H1 (cell line): ENCODE measurements around the gene KCMF1. TPM values are rescaled to one million over a fixed set of nuclear protein-coding genes. Genes with fewer than 3 reads are reported as not detected.

ENCODE experiments used
- CTCF ChIA-PET: fragments of 300-600 bp; sonication (Branson Sonifier 250); formaldehyde crosslinking; loops from one replicate; lab custom pipeline; 2021; ENCODE audit not compliant: partially characterized antibody; lab: Charles Lee
- POLR2A ChIA-PET: fragments of 300-600 bp; sonication (Branson Sonifier 250); formaldehyde crosslinking; loops from one replicate; lab custom pipeline; 2021; ENCODE audit warnings: inconsistent platforms; ENCODE audit not compliant: partially characterized antibody; lab: Charles Lee
- DNase-seq, 2 experiments: peaks; one replicate each; pipeline versions ENCODE4 v3.0.0 to v3.0.0-alpha.2; 2010 to 2022; ENCODE audit warnings: low spot score in 2 of 2, low read depth in 1 of 2, mixed read lengths in 1 of 2
- FAIRE-seq: peaks from 2 replicates; lab custom pipeline; 2011; peaks lifted over from hg19 to GRCh38; lab: Jason Lieb, UNC
- H2AFZ ChIP-seq: 2 replicates; pipeline ENCODE4 v1.8.1; 2012; ENCODE audit warnings: low read length, inconsistent platforms
- H2AK5ac ChIP-seq: 2 replicates; pipeline ENCODE4 v1.6.1; 2013; ENCODE audit warnings: low read depth, low read length
- H2BK120ac ChIP-seq: replicated peaks from 2 replicates; pipeline ENCODE3; 2013; ENCODE audit warnings: low read depth, low read length, inconsistent platforms
- H2BK12ac ChIP-seq: 2 replicates; pipeline ENCODE4 v1.6.1; 2013; ENCODE audit warnings: low read depth, low read length
- H2BK15ac ChIP-seq: 2 replicates; pipeline ENCODE4 v1.6.1; 2013; ENCODE audit warnings: low read length
- H2BK20ac ChIP-seq: 2 replicates; pipeline ENCODE4 v1.6.1; 2013; ENCODE audit warnings: low read length
- H2BK5ac ChIP-seq: 2 replicates; pipeline ENCODE4 v1.6.1; 2013; ENCODE audit warnings: low read depth, low read length
- H3K14ac ChIP-seq: 2 replicates; pipeline ENCODE4 v1.6.1; 2013; ENCODE audit warnings: inconsistent platforms; ENCODE audit not compliant: insufficient read length
- H3K18ac ChIP-seq: 2 replicates; pipeline ENCODE4 v1.6.1; 2013; ENCODE audit warnings: low read length; ENCODE audit errors: extremely low read depth
- H3K23ac ChIP-seq: 2 replicates; pipeline ENCODE4 v1.6.1; 2013; ENCODE audit warnings: inconsistent platforms; ENCODE audit not compliant: insufficient read length
- H3K23me2 ChIP-seq: 2 replicates; pipeline ENCODE4 v1.6.1; 2013; ENCODE audit warnings: low read depth, low read length
- H3K27ac ChIP-seq: 2 replicates; pipeline ENCODE4 v1.6.1; 2011; ENCODE audit warnings: low read depth, low read length, inconsistent platforms
- H3K27me3 ChIP-seq, 4 experiments: replicated peaks in 1 of 4; 1 replicate in 1 of 4; 2 replicates in 3 of 4; pipeline versions ENCODE4 v1.6.1 to v1.8.1; 2011 to 2013; ENCODE audit warnings: low read length in 3 of 4, mild to moderate bottlenecking in 3 of 4, inconsistent platforms in 2 of 4, mixed read lengths in 2 of 4, moderate library complexity in 1 of 4; ENCODE audit not compliant: control insufficient read depth in 3 of 4, insufficient read depth in 3 of 4; ENCODE audit errors: extremely low read depth in 1 of 4
- H3K36me3 ChIP-seq, 4 experiments: 2 replicates each; pipeline versions ENCODE4 v1.6.1 to v1.8.1; 2011 to 2013; ENCODE audit warnings: mild to moderate bottlenecking in 4 of 4, low read length in 3 of 4, moderate library complexity in 2 of 4, control low read depth in 1 of 4, inconsistent platforms in 1 of 4; ENCODE audit not compliant: insufficient read depth in 4 of 4, control insufficient read depth in 2 of 4
- H3K4ac ChIP-seq: replicated peaks from 2 replicates; pipeline ENCODE3; 2013; ENCODE audit warnings: low read length, low read depth, mixed read lengths, inconsistent platforms; ENCODE audit not compliant: insufficient read length
- H3K4me1 ChIP-seq, 4 experiments: replicated peaks in 1 of 4; 1 replicate in 1 of 4; 2 replicates in 3 of 4; pipeline versions ENCODE4 v1.6.1 to v1.8.1; 2011 to 2013; ENCODE audit warnings: low read length in 3 of 4, inconsistent platforms in 2 of 4, mixed read lengths in 1 of 4; ENCODE audit not compliant: insufficient read depth in 4 of 4, control insufficient read depth in 3 of 4
- H3K4me2 ChIP-seq, 2 experiments: 2 replicates each; pipeline versions ENCODE4 v1.6.1 to v1.8.1; 2011 to 2013; ENCODE audit warnings: low read depth in 2 of 2, low read length in 2 of 2, control low read depth in 1 of 2, inconsistent platforms in 1 of 2, mild to moderate bottlenecking in 1 of 2; ENCODE audit not compliant: insufficient read depth in 1 of 2
- H3K4me3 ChIP-seq, 4 experiments: fragments of 200-600, 300-600 bp in 1 of 4; sonication (generic), shearing (Covaris generic), sonication (Bioruptor Twin) in 1 of 4; 2 replicates each; pipeline versions ENCODE4 v1.5.1 to v1.8.1; 2011 to 2016; ENCODE audit warnings: low read length in 4 of 4, low read depth in 3 of 4, control low read depth in 2 of 4, inconsistent platforms in 2 of 4, mild to moderate bottlenecking in 2 of 4, mixed read lengths in 1 of 4, moderate library complexity in 1 of 4; ENCODE audit not compliant: insufficient read depth in 2 of 4; ENCODE audit errors: extremely low read depth in 1 of 4
- H3K56ac ChIP-seq: replicated peaks from 2 replicates; pipeline ENCODE3; 2013; ENCODE audit warnings: low read depth, mild to moderate bottlenecking, mixed read lengths, low read length, inconsistent platforms; ENCODE audit not compliant: insufficient read length
- H3K79me1 ChIP-seq: 2 replicates; pipeline ENCODE4 v1.6.1; 2013; ENCODE audit warnings: low read depth, low read length, control low read depth
- H3K79me2 ChIP-seq, 2 experiments: 2 replicates each; pipeline versions ENCODE4 v1.6.1 to v1.8.1; 2012 to 2013; ENCODE audit warnings: low read length in 2 of 2, mild to moderate bottlenecking in 2 of 2, inconsistent platforms in 1 of 2; ENCODE audit not compliant: insufficient read depth in 2 of 2, control insufficient read depth in 1 of 2
- H3K9ac ChIP-seq, 4 experiments: replicated peaks in 1 of 4; 1 replicate in 1 of 4; 2 replicates in 3 of 4; pipeline versions ENCODE4 v1.6.1 to v1.8.1; 2011 to 2013; ENCODE audit warnings: low read depth in 3 of 4, low read length in 3 of 4, control low read depth in 2 of 4, mild to moderate bottlenecking in 2 of 4, moderate library complexity in 2 of 4, inconsistent platforms in 1 of 4; ENCODE audit errors: extremely low read depth in 1 of 4
- H3K9me3 ChIP-seq, 2 experiments: 2 replicates each; pipeline versions ENCODE4 v1.6.1 to v1.8.1; 2012 to 2013; ENCODE audit warnings: mild to moderate bottlenecking in 2 of 2, moderate library complexity in 2 of 2, control low read depth in 1 of 2, inconsistent platforms in 1 of 2, low read depth in 1 of 2, low read length in 1 of 2, mixed read lengths in 1 of 2; ENCODE audit not compliant: insufficient read depth in 2 of 2
- H4K20me1 ChIP-seq, 2 experiments: replicated peaks in 1 of 2; 2 replicates each; pipeline versions ENCODE3 to v1.8.1; 2011 to 2013; ENCODE audit warnings: inconsistent platforms in 2 of 2, low read length in 2 of 2, mild to moderate bottlenecking in 1 of 2; ENCODE audit not compliant: insufficient read depth in 2 of 2, control insufficient read depth in 1 of 2
- H4K5ac ChIP-seq: 2 replicates; pipeline ENCODE4 v1.6.1; 2013; ENCODE audit warnings: low read length, low read depth, mixed read lengths, inconsistent platforms; ENCODE audit not compliant: insufficient read length
- H4K8ac ChIP-seq: 2 replicates; pipeline ENCODE4 v1.8.0; 2013; ENCODE audit warnings: mild to moderate bottlenecking, moderate library complexity, low read length, inconsistent platforms; ENCODE audit not compliant: insufficient read depth; ENCODE audit errors: extremely low read depth
- H4K91ac ChIP-seq: replicated peaks from 2 replicates; pipeline ENCODE3; 2013; ENCODE audit warnings: low read length, mixed read lengths, inconsistent platforms; ENCODE audit not compliant: insufficient read length
- BACH1 ChIP-seq: IDR thresholded peaks from 2 replicates; pipeline ENCODE4 v1.6.1; 2012; ENCODE audit warnings: low read length, improper control_type of control experiment
- EZH2 ChIP-seq: fragments of 200-600 bp; sonication (generic); IDR thresholded peaks from 2 replicates; pipeline ENCODE4 v1.7.1; 2012; ENCODE audit warnings: low read depth, mild to moderate bottlenecking, moderate library complexity, low read length, inconsistent platforms; ENCODE audit not compliant: severe bottlenecking
- HDAC2 ChIP-seq, 2 experiments: fragments of 300-600 bp in 1 of 2; sonication (generic) in 1 of 2; IDR thresholded peaks; 2 replicates each; pipeline ENCODE4 v1.6.1; 2011 to 2012; ENCODE audit warnings: low read depth in 2 of 2, low read length in 2 of 2, mild to moderate bottlenecking in 2 of 2, moderate library complexity in 2 of 2, borderline replicate concordance in 1 of 2, inconsistent platforms in 1 of 2
- HDAC6 ChIP-seq: IDR thresholded peaks from one replicate; pipeline ENCODE4 v1.7.1; 2012; ENCODE audit warnings: low read depth, mild to moderate bottlenecking, inconsistent platforms, low read length, moderate library complexity
- KDM5A ChIP-seq: fragments of 200-600 bp; IDR thresholded peaks from 2 replicates; pipeline ENCODE4 v1.7.1; 2012; ENCODE audit warnings: mild to moderate bottlenecking, low read length, inconsistent platforms, mixed read lengths
- PHF8 ChIP-seq: fragments of 200-600 bp; sonication (generic); conservative IDR thresholded peaks from 2 replicates; pipeline ENCODE4 v1.7.1; 2012; ENCODE audit warnings: low read depth, mild to moderate bottlenecking, inconsistent platforms, low read length, moderate library complexity
- SP4 ChIP-seq: IDR thresholded peaks from 2 replicates; pipeline ENCODE4 v1.6.1; 2012; ENCODE audit warnings: low read length, inconsistent platforms
- SUZ12 ChIP-seq: fragments of 200-600 bp; sonication (generic); IDR thresholded peaks from 2 replicates; pipeline ENCODE4 v1.6.1; 2012; ENCODE audit warnings: mild to moderate bottlenecking, inconsistent platforms, low read length, moderate library complexity, mixed read lengths
- TAF1 ChIP-seq: IDR thresholded peaks from 2 replicates; pipeline ENCODE4 v1.6.1; 2011; ENCODE audit warnings: mild to moderate bottlenecking, low read depth, low read length
- WGBS, 2 experiments: shearing (Covaris generic) in 1 of 2; methylation state at CpG; one replicate each; pipeline versions ENCODE4 v1.1.6 to v1.1.7; 2013 to 2015; ENCODE audit warnings: low lambda C conversion rate in 2 of 2, mixed read lengths in 2 of 2, inconsistent platforms in 1 of 2, low coverage in 1 of 2, missing lambda C conversion rate in 1 of 2; ENCODE audit not compliant: insufficient replicate concordance in 2 of 2, insufficient coverage in 1 of 2, insufficient read length in 1 of 2; ENCODE audit errors: extremely low coverage in 1 of 2, missing lambda C conversion rate in 1 of 2; 5-methylcytosine and 5-hydroxymethylcytosine counted together
- polyA plus RNA-seq, 7 experiments: library from polyadenylated mRNA; depleted of rRNA in 3 of 7; stranded (reverse) in 5 of 7; unstranded in 2 of 7; fragments of >200 nt in 5 of 7; fragments of 200-250 nt in 2 of 7; gene quantifications; 1 replicate in 5 of 7; 2 replicates in 1 of 7; 4 replicates in 1 of 7; pipeline versions ENCODE4 v1.2.1 to v1.2.3, GENCODE V29; 2011 to 2013; ENCODE audit warnings: missing spikeins in 2 of 7, mixed read lengths in 2 of 7
- total RNA-seq: library from RNA; stranded (reverse); fragmentation: NEBNext Ultra II Directional; extraction: Animal tissue kit (Norgen Biotek cat#: 25700); gene quantifications from 2 replicates; pipeline ENCODE4 v1.2.1, GENCODE V29; 2021
- TF ChIP-seq, protein P1 (sequence below): IDR thresholded peaks from 2 replicates; pipeline ENCODE4 v1.6.1; 2012; ENCODE audit warnings: inconsistent platforms
- TF ChIP-seq, protein P2 (sequence below): IDR thresholded peaks from 2 replicates; pipeline ENCODE4 v1.6.1; 2012; ENCODE audit warnings: inconsistent platforms

KCMF1 gene
- total and polyA plus RNA-seq, 2 of the 8 experiments (the other 6 are each of a cell fraction or from before 2014, with no cell fraction given) = 86.9 to 149 TPM

DNA sequence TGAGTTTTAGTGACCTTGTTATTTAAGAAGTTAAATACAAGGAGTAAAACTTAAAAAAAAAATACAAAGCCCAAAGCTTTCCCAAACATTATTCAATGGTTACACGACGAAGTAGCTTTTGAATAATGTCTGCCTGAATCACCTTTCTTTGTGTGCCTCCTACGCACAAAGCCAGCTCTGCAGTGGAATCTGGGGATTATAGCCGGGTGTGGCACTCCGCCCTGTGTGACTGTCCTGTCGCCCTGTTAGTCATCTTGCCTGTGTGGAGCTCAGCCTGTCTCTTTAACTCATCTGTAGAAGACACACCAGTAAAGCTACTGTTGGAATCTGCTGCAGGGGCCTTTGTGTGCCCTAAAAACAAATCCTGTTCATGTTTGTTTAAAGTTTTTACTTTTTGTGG, 82.8 kb downstream of the KCMF1 start:
- no peak overlapping the region for H2BK120ac ChIP-seq
- POLR2A ChIA-PET = interaction anchor here (0.6 to 1.5 kb wide), 4 partner anchors 9 to 36 kb away, joined by 3 to 7 read pairs (median 3); no protein-coding TSS in a partner anchor
- no peak overlapping the region for H3K18ac ChIP-seq
- no peak overlapping the region for H2BK20ac ChIP-seq
- H3K23me2 ChIP-seq = no peaks in the 10 kb centered on the region
- H3K27me3 ChIP-seq = no peaks in the 10 kb centered on the region
- TF ChIP-seq HDAC2 (IDR thresholded peaks at IDR 0.05; ENCODE audit: borderline replicate concordance in 1 of 2, low read depth in 2 of 2, low read length in 2 of 2) (no peak), EZH2 (no peak), TAF1 (no peak), SP4 (no peak), HDAC6 (no peak), PHF8 (no peak), KDM5A (no peak), BACH1 (no peak), SUZ12 (no peak)
- TF ChIP-seq, protein P1, sequence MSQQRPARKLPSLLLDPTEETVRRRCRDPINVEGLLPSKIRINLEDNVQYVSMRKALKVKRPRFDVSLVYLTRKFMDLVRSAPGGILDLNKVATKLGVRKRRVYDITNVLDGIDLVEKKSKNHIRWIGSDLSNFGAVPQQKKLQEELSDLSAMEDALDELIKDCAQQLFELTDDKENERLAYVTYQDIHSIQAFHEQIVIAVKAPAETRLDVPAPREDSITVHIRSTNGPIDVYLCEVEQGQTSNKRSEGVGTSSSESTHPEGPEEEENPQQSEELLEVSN = no peak
- TF ChIP-seq, protein P2, sequence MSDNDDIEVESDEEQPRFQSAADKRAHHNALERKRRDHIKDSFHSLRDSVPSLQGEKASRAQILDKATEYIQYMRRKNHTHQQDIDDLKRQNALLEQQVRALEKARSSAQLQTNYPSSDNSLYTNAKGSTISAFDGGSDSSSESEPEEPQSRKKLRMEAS = no peak
- H4K5ac ChIP-seq = no peak overlapping the region
- no peaks in the 10 kb centered on the region for H3K79me2 ChIP-seq
- no peak overlapping the region for H3K23ac ChIP-seq
- no peak overlapping the region for H2AK5ac ChIP-seq
- no peak overlapping the region for H3K4me3 ChIP-seq
- no peaks in the 10 kb centered on the region for H4K20me1 ChIP-seq
- no peak overlapping the region for H2BK15ac ChIP-seq
- H4K91ac ChIP-seq = no peak overlapping the region
- H3K36me3 ChIP-seq = peaks cover 0 to 47% (median 22%) of the 10 kb centered on the region in 4 experiments; a peak in 7 of 8 replicates
- H3K14ac ChIP-seq = no peak overlapping the region
- H4K8ac ChIP-seq = no peak overlapping the region; the same call in 1 of the 2 replicates
- no peak overlapping the region for H3K27ac ChIP-seq
- H3K4me2 ChIP-seq = no peak overlapping the region
- no peak overlapping the region for H3K9ac ChIP-seq
- no peak overlapping the region for H2BK5ac ChIP-seq
- H2BK12ac ChIP-seq = no peak overlapping the region
- FAIRE-seq (no peak), DNase-seq (no peak)
- 85% methylated on average over 6 of the region's 6 CpGs; no CpG with 5 or more reads in 1 of the 2 experiments for WGBS, 2 experiments
- H2AFZ ChIP-seq = no peak overlapping the region
- CTCF ChIA-PET = interaction anchor here (0.7 to 2.5 kb wide), 4 partner anchors 13 to 240 kb away, joined by 3 to 12 read pairs (median 4); no protein-coding TSS in a partner anchor
- H3K56ac ChIP-seq = no peak overlapping the region
- peaks cover 0 to 4% (median 0%) of the 10 kb centered on the region in 4 experiments; a peak in 3 of 7 replicates for H3K4me1 ChIP-seq
- no peak overlapping the region for H3K4ac ChIP-seq
- H3K9me3 ChIP-seq = no peaks in the 10 kb centered on the region
- H3K79me1 ChIP-seq = 0 out of 2 replicates have a peak, but pooled peaks cover 3% of the 10 kb centered on the region
